Activated CD4-positive, CD25-positive, alpha-beta regulatory T cell treated with anti-CD3 and anti-CD28 coated beads, Interleukin-2, amount 50 U/mL, for 16 hours (primary cell): ENCODE measurements around the gene SORCS2.

Experiments used
- DNase-seq: peaks from one replicate; pipeline ENCODE4 v3.0.0-alpha.2; 2020; ENCODE audit warnings: low read depth, low spot score

SORCS2 gene

DNA sequence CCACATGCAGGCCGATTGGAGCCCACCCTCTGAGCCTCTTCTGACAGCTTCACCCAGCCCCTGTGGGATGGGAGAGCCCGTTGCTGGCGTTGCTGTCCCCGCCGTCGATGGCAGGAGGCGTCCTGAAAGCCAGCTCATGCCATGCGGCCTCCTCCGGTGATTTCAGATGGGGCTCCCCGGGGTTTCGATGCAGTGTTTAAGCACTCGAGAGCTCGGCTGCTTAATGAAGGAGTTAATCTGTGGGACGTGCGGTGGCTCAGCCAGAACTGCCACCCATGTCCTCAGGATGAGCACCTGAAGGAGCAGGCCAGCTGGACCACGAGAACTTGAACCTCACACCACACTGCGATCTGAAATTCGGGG is 95.6 kb downstream of the SORCS2 start:
- no peak for DNase-seq

DNA sequence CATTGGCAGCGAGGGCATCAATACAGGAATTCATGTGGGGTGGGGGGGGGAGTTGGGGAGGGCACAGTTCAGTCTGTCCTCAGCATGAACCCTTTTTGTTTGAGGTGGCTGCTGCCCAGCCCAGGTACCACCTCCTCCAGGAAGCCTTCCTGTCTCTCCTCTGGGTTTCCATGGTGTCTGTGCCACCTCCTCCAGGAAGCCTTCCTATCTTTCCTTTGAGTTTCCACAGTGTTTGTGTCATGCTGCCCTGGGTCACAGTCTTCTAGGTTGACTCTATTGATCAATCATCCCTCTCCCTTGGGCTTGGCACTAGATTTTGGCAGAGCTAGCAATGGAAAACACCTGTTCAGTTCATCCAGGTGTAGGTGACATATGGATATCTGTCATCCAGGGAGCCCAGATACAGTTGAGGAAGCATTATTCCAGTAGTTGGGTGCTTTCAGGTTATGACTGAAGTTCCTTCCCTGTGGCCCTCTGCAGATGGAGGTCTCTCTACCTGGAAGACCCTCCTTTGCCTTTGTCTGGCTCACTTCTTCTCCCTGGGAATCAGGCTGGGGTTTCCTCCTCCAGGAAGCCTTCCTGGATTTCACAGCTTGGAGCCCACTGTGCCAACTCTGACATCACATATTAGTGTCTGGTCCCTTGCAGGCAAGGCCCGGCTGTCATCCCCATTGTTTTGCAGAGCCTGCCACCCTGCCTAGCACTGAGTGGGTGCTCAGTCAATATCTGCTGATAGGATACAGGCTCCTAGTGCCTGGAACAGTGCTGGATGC is 96.6 kb downstream of the SORCS2 start:
- no peak for DNase-seq

DNA sequence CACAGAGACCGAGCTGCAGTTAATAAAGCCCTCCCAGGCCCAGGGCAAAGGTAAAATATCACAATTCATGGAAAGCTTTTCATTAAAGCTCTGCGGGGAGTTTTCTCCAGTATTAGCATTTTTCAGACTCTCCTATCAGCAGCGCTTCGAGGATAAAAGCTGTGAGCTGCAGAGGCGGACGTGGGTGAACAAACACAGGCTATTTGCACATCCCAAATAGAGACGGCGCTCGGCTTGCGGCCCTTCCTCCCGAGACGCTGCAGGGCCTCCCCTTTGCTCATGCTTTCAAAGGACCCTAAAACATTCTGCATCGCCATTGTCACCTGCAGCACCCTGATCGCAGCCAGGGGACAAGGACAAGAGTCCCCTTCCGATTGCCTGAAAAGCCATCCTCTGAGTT is 97.3 kb downstream of the SORCS2 start:
- no peak for DNase-seq

DNA sequence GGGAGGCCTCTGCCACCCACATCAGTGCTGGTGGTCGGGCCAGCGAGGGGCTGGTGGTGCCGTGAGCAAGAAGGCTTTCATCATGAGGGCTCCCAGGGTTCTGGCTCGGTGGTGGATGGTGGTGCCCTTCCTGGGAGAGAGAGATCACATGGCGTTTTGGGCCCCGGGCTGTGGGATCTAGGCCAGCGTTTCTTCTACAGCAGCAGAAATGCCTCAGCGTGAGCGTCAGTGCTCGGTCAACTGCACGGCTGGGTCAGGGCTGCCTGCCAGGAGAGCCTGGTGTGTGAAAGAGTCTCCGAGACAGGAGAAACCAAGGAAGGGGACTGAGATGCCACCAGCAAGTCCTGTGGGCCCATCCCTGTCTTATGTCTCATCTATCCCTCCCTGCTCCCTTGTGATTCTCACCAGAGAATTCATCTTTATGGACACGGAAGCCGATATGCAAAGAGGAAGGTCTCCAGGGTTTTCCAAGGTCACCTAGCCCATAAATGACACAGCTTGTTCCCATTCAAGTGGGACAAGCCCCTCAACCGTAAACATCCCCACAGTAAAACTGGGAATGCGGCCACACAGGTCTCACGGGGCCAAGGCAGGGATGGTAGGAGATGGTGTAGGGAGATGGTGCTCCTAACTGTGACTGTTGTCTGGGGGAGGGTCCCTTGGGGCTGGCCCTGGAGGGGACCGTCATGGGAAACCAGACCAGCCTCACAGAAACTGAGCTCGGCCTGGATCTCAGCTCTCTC is 99.2 kb downstream of the SORCS2 start:
- DNase-seq, result no peak

DNA sequence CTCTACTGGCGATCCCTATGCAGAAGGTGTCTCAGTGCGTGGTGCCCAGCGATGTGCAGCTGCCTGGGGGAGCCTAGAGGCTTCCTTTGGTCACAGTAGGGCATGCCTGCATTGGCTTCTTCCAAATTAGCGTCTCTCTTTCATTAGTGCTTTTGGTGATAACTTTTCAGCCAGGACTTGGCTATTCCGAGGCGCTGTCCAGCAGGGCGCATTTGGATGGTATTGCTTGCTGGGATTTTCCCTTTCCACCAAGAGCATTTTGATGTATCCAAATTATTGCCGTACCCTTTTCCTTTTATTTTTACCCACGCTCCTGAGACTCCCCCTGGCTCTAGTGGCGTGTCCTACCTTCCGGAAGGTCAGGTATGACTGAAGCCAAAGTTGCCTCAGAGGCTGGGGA is 101.4 kb downstream of the SORCS2 start:
- no peak for DNase-seq

DNA sequence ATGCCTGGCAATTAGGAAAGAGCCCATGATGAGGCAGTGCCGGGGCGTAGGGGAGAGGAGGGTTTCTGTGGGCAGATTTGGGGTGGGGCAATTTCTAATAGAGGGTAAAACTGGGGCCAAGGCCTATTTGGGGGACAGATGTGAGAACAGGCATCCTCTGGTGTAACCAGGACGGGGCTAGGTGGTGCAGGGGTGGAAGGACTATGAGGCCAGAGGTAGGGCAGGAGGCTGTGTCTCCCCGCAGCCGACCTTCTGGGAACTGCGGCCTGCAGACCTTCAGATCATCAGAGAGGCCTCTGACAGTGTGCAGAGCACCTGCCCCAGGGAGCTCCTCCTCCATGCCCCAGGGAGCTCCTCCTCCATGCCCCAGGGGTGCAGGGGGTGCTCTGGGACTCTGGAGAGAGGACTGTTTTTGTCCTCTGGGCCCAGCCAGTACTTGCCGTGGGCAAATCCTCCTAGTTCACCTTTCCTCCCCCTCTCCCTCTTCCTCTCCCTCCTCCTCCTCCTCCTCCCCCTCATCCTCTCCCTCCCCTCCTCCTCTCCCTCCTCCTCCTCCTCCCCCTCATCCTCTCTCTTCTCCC is 101.9 kb downstream of the SORCS2 start:
- DNase-seq, result no peak

DNA sequence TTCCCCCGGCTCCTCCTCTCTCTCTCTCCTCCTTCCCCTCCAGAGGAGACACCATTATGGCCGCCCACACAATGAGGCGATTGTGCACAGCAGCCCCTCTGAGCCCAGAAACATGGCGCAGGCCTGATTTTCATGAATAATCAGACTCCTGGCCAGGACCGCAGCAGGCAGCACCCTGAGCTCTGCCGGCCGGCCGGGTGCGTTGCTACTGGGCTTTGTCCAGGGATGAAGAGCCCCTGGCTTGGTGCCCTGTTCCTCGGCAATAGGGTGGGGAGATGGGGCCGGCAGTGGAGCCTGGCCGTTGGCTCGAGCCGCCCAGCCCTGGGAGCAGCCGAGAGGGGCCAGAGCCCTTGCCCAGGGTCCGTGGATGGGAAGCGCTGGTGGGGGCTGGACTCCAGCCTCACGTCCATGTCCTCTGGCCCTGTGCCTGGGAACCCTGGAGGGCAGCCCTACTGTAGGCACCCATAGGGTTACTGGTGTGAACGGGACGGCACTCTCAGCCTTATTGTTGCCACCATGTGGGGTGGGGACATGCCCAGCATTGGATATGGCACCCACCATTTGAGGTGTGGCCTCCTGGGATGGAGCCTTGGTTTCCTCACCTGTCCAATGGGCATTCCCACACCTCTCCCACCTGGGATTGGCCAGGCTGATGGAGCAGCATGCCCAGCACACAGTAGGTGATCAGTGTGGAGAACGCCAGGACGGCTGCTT is 103.0 kb downstream of the SORCS2 start:
- DNase-seq, result no peak

DNA sequence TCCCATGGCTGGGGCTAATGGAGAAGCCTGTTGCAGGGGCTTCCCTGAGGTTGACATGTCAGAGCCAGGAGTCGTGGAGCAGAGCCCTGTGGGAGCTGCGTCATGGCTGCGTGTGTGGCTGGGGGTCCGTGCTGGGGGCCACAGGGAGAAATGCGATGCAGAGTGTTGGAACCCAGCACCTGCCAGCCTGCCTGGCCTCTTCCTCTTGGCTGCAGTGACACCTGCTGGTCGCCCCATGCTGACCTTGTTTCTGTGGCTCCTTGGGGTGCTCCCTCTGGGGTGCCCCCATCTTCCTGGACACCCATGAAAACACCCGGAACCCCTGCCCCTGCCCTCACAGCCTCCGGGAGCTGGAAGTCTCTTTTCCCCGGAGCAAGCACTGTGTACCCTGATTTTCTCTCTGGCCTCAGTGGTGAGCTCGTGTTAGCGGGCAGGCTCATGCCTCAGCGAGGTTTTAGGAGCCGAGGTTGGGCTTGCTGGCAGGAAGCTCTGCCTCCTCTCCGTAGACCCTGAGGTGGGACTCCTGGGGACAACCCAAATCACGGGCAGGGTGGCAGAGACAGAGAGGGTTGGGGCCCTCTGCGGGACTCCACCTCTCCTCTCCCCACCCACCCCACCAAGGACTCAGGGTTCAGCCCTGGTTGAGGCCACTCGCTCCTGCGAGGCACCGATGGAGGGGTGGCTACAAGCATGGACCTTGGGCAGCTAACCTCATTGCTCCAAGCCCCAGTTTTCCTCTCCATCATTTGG is 103.7 kb downstream of the SORCS2 start:
- no peak for DNase-seq

DNA sequence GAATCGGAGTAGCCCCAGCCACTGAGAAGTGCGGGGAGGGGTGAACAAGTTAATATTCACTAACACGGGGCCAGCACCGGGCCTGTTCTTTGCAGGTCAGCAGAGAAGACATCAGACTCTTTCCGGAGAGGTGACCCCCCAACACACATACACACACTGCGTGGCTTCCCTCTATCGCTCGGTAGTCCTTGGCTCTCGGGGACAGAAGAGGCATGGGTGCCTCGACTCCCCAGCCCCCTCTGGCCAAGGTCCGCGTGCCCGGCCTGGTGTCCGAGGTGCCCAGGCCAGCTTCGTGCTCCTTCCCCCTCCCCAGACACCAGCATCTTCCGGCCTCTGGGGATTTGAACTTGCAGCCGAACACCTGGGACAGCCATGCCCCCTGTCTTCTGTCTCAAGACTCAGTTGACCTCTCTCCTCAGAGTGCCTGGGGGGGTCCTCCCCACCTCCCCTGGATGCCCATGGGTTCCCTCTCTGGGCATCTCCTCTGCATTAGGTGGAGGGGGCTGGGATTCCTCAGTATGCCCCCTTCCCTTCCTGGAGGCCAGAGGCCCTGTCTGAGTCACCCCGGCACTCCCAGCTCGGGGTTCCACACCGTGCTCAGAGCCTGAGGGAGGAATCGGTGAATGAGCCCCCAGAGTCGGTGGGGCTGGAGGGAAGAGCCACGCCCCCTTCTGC is 104.5 kb downstream of the SORCS2 start:
- DNase-seq, result no peak

DNA sequence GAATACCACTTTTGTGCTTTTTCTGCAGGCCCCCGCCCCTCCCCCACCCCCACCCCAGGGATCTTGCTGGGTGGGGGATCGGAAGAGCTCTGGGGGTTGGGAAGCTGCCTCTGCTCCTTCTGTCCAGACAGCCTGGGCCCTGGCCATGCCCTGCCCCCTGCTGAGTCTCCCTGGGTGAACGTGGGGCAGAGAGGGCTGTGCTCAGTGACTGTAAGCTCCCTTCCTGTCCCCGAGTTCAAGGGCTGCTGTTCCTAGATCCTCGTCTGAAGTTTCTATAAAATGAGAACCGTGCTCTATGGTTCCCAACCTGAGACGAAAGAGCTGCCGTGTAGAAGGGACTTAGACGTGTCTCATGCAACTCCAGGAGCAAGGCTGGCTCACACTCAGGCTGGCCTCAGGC is 105.0 kb downstream of the SORCS2 start:
- DNase-seq, result no peak

DNA sequence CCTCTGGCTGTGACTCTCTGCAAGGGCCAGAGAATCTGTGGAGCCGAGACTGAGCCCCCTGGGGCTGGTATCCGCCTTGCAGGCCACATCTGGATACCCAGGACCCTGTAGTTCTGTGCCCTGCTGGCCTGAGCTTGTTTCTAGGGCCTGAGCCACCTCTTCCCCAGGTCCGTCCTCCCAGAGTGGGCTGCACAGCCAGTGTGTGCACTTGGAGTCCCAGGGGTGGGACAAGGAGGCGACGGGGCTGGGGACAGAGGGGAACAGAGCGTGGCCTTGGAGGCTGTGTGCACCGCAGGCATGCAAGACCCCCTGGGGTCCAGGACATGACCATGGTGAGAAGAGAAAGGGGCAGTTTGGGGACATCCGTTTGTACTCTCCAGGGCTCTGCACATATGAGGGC is 105.5 kb downstream of the SORCS2 start:
- DNase-seq, result no peak

DNA sequence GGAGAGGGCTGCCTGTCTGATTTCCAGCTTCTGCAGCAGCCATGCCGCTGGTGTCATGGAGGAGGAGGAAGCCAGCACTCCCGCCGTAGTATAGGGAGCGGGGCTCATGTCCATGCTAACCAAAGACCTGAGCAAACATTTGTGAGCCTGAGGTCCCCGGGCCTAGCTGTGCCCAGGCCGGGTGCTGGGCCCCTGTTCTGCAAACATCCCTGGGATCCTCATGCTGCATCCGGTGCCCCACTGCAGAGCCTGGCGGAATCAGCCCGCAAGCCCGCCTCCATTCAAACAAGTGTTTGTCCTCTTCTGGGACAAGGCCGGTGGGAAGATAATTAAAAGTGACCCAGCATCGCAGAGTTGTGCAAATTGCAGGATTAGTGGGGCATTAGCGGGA is 106.3 kb downstream of the SORCS2 start:
- DNase-seq, result no peak

DNA sequence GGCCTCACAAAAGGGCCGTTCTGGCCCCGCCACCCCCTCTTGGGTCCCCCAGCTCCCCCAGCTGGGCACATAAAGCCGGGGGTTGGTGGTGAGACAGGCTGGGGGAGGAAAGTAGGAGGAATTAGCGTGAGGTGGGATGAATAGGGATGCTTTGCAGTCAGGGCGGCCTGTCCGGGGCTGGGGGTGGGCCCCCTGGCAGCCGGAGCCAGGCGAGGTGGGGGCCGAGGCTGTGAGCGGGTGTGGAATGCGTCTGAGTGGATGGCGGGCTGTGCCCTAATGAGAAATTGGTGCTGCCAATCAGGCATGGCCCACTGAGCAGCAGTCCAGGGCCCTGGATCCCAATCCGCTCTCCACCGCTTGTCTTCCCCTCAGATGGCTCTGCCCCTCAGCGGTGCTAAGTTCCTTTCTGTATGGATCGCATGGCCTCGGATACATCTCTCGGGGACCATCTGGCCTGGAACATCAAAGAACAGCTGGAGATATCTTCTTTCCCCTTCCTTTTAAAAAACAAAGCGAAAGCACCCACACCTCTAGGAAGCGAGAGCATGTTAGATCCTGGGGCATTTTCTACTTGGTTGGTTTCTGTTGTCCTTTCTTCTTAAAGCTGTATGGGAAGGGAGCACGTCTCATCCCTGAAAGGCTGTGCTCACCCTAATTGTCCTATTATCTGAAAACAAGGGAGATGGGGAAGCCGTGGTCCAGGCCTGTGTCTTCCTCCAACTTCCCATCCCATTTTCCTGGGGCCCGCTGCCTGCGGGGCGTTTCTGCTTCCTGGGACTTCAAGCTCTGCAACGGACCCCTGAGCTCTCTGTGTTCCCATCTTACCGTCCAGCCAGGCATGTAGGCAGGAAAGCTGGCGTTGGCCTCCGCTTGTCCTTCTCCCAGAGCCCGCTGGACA is 106.9 kb downstream of the SORCS2 start:
- DNase-seq, result no peak

DNA sequence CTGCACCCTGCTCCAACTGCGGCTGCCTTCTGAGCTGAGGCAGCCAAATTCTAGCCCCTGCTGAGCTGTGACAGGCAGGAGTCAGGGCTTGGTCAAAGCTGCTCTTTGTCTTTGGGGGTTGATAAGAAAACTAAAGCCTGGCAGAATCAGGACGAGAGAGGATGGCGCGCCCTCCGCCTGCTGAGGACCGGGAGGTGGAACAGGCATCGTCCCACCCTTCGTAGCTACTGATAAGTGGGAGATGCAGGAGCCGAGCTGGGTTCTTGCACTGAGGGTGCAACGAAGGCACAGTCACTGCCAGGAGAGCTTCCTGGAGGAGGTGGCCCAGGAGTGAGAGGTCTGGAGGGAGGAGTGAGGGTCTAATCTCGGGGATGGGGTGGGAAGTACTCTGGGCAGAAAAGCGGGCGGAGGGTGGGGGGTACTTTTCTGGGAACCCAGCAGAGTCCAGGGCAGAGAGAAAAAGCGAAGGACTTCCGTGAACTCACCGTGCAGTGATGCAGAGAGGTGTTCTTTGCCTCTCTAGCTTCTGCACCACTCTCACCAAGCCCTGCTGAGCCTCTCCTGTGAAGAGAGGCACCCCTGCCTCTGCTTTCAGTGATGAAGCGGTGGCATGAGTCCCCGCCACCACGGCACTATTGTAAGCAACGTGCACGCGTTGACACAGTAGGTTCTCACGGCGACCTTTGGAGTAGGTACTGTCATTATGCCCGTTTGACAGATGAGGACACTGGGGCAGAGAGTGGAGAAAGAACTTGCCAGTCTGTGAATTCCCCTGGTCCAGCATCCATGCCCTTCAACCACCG is 107.8 kb downstream of the SORCS2 start:
- DNase-seq, result no peak

DNA sequence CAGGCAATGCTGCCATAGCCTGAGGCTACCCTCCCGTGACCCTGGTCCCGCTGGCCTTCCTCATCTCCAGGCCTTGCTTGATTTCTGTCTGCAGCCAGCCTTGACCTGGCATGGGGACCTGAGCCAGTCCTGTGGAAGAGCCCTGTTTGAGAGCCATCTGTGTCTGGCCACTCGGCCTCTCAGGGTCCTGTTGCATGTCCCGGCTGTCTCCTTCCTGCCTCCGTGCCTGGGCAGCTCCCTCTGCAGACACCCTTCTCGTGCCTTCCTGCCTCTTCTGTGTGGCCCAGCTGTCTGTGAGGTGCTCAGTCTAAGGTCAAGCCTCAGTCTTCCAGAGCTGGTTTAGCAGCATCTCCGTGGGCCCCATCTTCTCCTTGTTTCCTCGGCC is 108.4 kb downstream of the SORCS2 start:
- DNase-seq, result no peak

DNA sequence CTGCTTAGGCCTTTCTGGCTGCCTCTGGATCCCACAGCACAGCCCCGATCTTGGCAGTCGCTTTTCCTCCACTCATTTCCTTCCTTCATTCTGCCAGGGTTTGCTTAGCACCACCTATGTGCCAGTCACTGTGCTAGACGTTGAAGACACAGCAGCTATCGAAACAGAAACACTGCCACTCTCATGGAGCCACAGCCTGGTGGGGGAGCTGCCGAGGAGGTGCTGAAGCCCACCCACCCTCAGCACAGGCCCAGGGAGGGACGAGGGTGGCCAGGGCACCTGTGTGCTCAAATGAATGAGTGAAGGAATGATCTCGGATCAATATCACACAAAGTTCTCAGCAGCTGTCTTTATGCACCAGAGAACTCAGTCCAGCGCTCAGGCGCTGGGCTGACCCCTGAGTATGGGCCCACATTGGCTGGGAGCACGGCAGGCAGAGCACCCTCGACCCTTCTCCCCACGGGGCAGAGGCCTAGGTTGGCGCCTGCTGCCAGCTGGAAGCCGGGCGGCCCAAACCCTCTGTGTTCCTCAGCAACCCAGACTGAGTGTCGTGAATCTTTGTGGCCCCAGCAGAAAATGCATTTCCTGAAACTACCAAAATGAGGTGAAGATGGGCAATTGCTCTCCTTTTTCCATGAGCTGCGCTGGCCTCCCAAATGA is 108.9 kb downstream of the SORCS2 start:
- no peak for DNase-seq

DNA sequence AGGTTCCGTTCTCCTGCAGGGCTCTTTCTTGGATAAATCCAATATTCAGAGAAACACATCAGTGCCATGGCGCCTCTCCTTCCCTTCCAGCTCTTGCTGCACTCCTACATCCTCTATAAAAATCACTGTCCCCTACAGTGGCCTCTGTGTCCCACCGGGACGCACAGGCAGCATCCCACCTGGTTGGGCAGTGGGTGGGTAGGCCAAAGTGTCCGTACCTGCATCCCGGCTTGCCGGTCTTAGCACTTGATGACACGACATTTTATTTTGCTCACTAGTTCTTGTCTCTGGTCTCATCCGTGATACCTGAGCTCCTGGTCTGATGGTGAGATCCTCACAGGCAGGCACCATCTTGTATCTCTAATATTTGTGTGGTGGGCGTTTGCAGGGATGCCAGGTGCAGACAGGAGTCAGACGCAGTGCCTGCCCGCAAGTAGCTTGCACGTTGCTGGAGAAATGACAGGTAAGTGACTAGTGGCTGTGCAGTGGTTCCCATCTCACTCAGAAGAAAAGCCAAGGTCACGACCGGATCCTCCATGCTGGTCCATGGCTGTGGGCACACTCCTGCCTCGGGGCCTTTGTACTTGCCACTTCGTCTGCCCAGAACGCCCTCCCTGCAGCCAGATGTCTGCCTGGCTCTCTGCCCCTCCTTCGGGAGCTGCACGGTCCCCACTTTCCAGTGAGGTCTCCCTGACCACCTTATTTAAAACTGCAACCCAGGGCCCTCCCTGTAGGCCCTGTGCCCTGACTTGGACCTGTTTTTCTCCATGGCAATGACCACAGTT is 109.7 kb downstream of the SORCS2 start:
- no peak for DNase-seq
